H1 (cell line): Measurements from ENCODE around the gene CLUH. TPM values are rescaled to one million over a fixed set of nuclear protein-coding genes. Genes with fewer than 3 reads are reported as not detected.
A peak's percentile ranks its signal among the peaks of the same experiment; 100 is the strongest.

Experiments used
- CTCF ChIA-PET: fragments of 300-600 bp; sonication (Branson Sonifier 250); formaldehyde crosslinking; loops from one replicate; lab custom pipeline; 2021; ENCODE audit not compliant: partially characterized antibody; lab: Charles Lee
- POLR2A ChIA-PET: fragments of 300-600 bp; sonication (Branson Sonifier 250); formaldehyde crosslinking; loops from one replicate; lab custom pipeline; 2021; ENCODE audit warnings: inconsistent platforms; ENCODE audit not compliant: partially characterized antibody; lab: Charles Lee
- DNase-seq, 2 experiments: peaks; one replicate each; pipeline versions ENCODE4 v3.0.0 to v3.0.0-alpha.2; 2010 to 2022; ENCODE audit warnings: low spot score in 2 of 2, low read depth in 1 of 2, mixed read lengths in 1 of 2
- FAIRE-seq: peaks from 2 replicates; lab custom pipeline; 2011; peaks lifted over from hg19 to GRCh38; lab: Jason Lieb, UNC
- H2AFZ ChIP-seq: 2 replicates; pipeline ENCODE4 v1.8.1; 2012; ENCODE audit warnings: low read length, inconsistent platforms
- H2AK5ac ChIP-seq: 2 replicates; pipeline ENCODE4 v1.6.1; 2013; ENCODE audit warnings: low read depth, low read length
- H2BK120ac ChIP-seq: replicated peaks from 2 replicates; pipeline ENCODE3; 2013; ENCODE audit warnings: low read depth, low read length, inconsistent platforms
- H2BK12ac ChIP-seq: 2 replicates; pipeline ENCODE4 v1.6.1; 2013; ENCODE audit warnings: low read depth, low read length
- H2BK15ac ChIP-seq: 2 replicates; pipeline ENCODE4 v1.6.1; 2013; ENCODE audit warnings: low read length
- H2BK20ac ChIP-seq: 2 replicates; pipeline ENCODE4 v1.6.1; 2013; ENCODE audit warnings: low read length
- H2BK5ac ChIP-seq: 2 replicates; pipeline ENCODE4 v1.6.1; 2013; ENCODE audit warnings: low read depth, low read length
- H3K14ac ChIP-seq: 2 replicates; pipeline ENCODE4 v1.6.1; 2013; ENCODE audit warnings: inconsistent platforms; ENCODE audit not compliant: insufficient read length
- H3K18ac ChIP-seq: 2 replicates; pipeline ENCODE4 v1.6.1; 2013; ENCODE audit warnings: low read length; ENCODE audit errors: extremely low read depth
- H3K23ac ChIP-seq: 2 replicates; pipeline ENCODE4 v1.6.1; 2013; ENCODE audit warnings: inconsistent platforms; ENCODE audit not compliant: insufficient read length
- H3K23me2 ChIP-seq: 2 replicates; pipeline ENCODE4 v1.6.1; 2013; ENCODE audit warnings: low read depth, low read length
- H3K27ac ChIP-seq: 2 replicates; pipeline ENCODE4 v1.6.1; 2011; ENCODE audit warnings: low read depth, low read length, inconsistent platforms
- H3K27me3 ChIP-seq, 4 experiments: replicated peaks in 1 of 4; 1 replicate in 1 of 4; 2 replicates in 3 of 4; pipeline versions ENCODE4 v1.6.1 to v1.8.1; 2011 to 2013; ENCODE audit warnings: low read length in 3 of 4, mild to moderate bottlenecking in 3 of 4, inconsistent platforms in 2 of 4, mixed read lengths in 2 of 4, moderate library complexity in 1 of 4; ENCODE audit not compliant: control insufficient read depth in 3 of 4, insufficient read depth in 3 of 4; ENCODE audit errors: extremely low read depth in 1 of 4
- H3K36me3 ChIP-seq, 4 experiments: 2 replicates each; pipeline versions ENCODE4 v1.6.1 to v1.8.1; 2011 to 2013; ENCODE audit warnings: mild to moderate bottlenecking in 4 of 4, low read length in 3 of 4, moderate library complexity in 2 of 4, control low read depth in 1 of 4, inconsistent platforms in 1 of 4; ENCODE audit not compliant: insufficient read depth in 4 of 4, control insufficient read depth in 2 of 4
- H3K4ac ChIP-seq: replicated peaks from 2 replicates; pipeline ENCODE3; 2013; ENCODE audit warnings: low read length, low read depth, mixed read lengths, inconsistent platforms; ENCODE audit not compliant: insufficient read length
- H3K4me1 ChIP-seq, 4 experiments: replicated peaks in 1 of 4; 1 replicate in 1 of 4; 2 replicates in 3 of 4; pipeline versions ENCODE4 v1.6.1 to v1.8.1; 2011 to 2013; ENCODE audit warnings: low read length in 3 of 4, inconsistent platforms in 2 of 4, mixed read lengths in 1 of 4; ENCODE audit not compliant: insufficient read depth in 4 of 4, control insufficient read depth in 3 of 4
- H3K4me2 ChIP-seq, 2 experiments: 2 replicates each; pipeline versions ENCODE4 v1.6.1 to v1.8.1; 2011 to 2013; ENCODE audit warnings: low read depth in 2 of 2, low read length in 2 of 2, control low read depth in 1 of 2, inconsistent platforms in 1 of 2, mild to moderate bottlenecking in 1 of 2; ENCODE audit not compliant: insufficient read depth in 1 of 2
- H3K4me3 ChIP-seq, 4 experiments: fragments of 200-600, 300-600 bp in 1 of 4; sonication (generic), shearing (Covaris generic), sonication (Bioruptor Twin) in 1 of 4; 2 replicates each; pipeline versions ENCODE4 v1.5.1 to v1.8.1; 2011 to 2016; ENCODE audit warnings: low read length in 4 of 4, low read depth in 3 of 4, control low read depth in 2 of 4, inconsistent platforms in 2 of 4, mild to moderate bottlenecking in 2 of 4, mixed read lengths in 1 of 4, moderate library complexity in 1 of 4; ENCODE audit not compliant: insufficient read depth in 2 of 4; ENCODE audit errors: extremely low read depth in 1 of 4
- H3K56ac ChIP-seq: replicated peaks from 2 replicates; pipeline ENCODE3; 2013; ENCODE audit warnings: low read depth, mild to moderate bottlenecking, mixed read lengths, low read length, inconsistent platforms; ENCODE audit not compliant: insufficient read length
- H3K79me1 ChIP-seq: 2 replicates; pipeline ENCODE4 v1.6.1; 2013; ENCODE audit warnings: low read depth, low read length, control low read depth
- H3K79me2 ChIP-seq, 2 experiments: 2 replicates each; pipeline versions ENCODE4 v1.6.1 to v1.8.1; 2012 to 2013; ENCODE audit warnings: low read length in 2 of 2, mild to moderate bottlenecking in 2 of 2, inconsistent platforms in 1 of 2; ENCODE audit not compliant: insufficient read depth in 2 of 2, control insufficient read depth in 1 of 2
- H3K9ac ChIP-seq, 4 experiments: replicated peaks in 1 of 4; 1 replicate in 1 of 4; 2 replicates in 3 of 4; pipeline versions ENCODE4 v1.6.1 to v1.8.1; 2011 to 2013; ENCODE audit warnings: low read depth in 3 of 4, low read length in 3 of 4, control low read depth in 2 of 4, mild to moderate bottlenecking in 2 of 4, moderate library complexity in 2 of 4, inconsistent platforms in 1 of 4; ENCODE audit errors: extremely low read depth in 1 of 4
- H3K9me3 ChIP-seq, 2 experiments: 2 replicates each; pipeline versions ENCODE4 v1.6.1 to v1.8.1; 2012 to 2013; ENCODE audit warnings: mild to moderate bottlenecking in 2 of 2, moderate library complexity in 2 of 2, control low read depth in 1 of 2, inconsistent platforms in 1 of 2, low read depth in 1 of 2, low read length in 1 of 2, mixed read lengths in 1 of 2; ENCODE audit not compliant: insufficient read depth in 2 of 2
- H4K20me1 ChIP-seq, 2 experiments: replicated peaks in 1 of 2; 2 replicates each; pipeline versions ENCODE3 to v1.8.1; 2011 to 2013; ENCODE audit warnings: inconsistent platforms in 2 of 2, low read length in 2 of 2, mild to moderate bottlenecking in 1 of 2; ENCODE audit not compliant: insufficient read depth in 2 of 2, control insufficient read depth in 1 of 2
- H4K5ac ChIP-seq: 2 replicates; pipeline ENCODE4 v1.6.1; 2013; ENCODE audit warnings: low read length, low read depth, mixed read lengths, inconsistent platforms; ENCODE audit not compliant: insufficient read length
- H4K8ac ChIP-seq: 2 replicates; pipeline ENCODE4 v1.8.0; 2013; ENCODE audit warnings: mild to moderate bottlenecking, moderate library complexity, low read length, inconsistent platforms; ENCODE audit not compliant: insufficient read depth; ENCODE audit errors: extremely low read depth
- H4K91ac ChIP-seq: replicated peaks from 2 replicates; pipeline ENCODE3; 2013; ENCODE audit warnings: low read length, mixed read lengths, inconsistent platforms; ENCODE audit not compliant: insufficient read length
- ATF2 ChIP-seq: IDR thresholded peaks from 2 replicates; pipeline ENCODE4 v1.6.1; 2012; ENCODE audit warnings: low read length, inconsistent platforms
- CTCF ChIP-seq, 3 experiments: IDR thresholded peaks; 1 replicate in 2 of 3; 2 replicates in 1 of 3; pipeline versions ENCODE4 v1.5.1 to v1.6.1; 2011; ENCODE audit warnings: low read length in 3 of 3, mild to moderate bottlenecking in 3 of 3, inconsistent platforms in 2 of 3, low read depth in 1 of 3, moderate library complexity in 1 of 3; ENCODE audit not compliant: insufficient read depth in 1 of 3; ENCODE audit errors: control extremely low read depth in 1 of 3
- JUN ChIP-seq: IDR thresholded peaks from 2 replicates; pipeline ENCODE4 v1.6.1; 2011; ENCODE audit warnings: low read depth, mild to moderate bottlenecking, improper control_type of control experiment, low read length
- POU5F1 ChIP-seq: IDR thresholded peaks from 2 replicates; pipeline ENCODE4 v1.6.1; 2011; ENCODE audit warnings: low read depth, mild to moderate bottlenecking, low read length, moderate library complexity
- RAD21 ChIP-seq, 2 experiments: IDR thresholded peaks in 1 of 2; conservative IDR thresholded peaks in 1 of 2; 2 replicates each; pipeline ENCODE4 v1.6.1; 2011; ENCODE audit warnings: low read depth in 2 of 2, low read length in 2 of 2, improper control_type of control experiment in 1 of 2, inconsistent platforms in 1 of 2, mild to moderate bottlenecking in 1 of 2, moderate library complexity in 1 of 2
- SP2 ChIP-seq: IDR thresholded peaks from 2 replicates; pipeline ENCODE4 v1.6.1; 2012; ENCODE audit warnings: mild to moderate bottlenecking, low read length, inconsistent platforms
- WGBS, 2 experiments: shearing (Covaris generic) in 1 of 2; methylation state at CpG; one replicate each; pipeline versions ENCODE4 v1.1.6 to v1.1.7; 2013 to 2015; ENCODE audit warnings: low lambda C conversion rate in 2 of 2, mixed read lengths in 2 of 2, inconsistent platforms in 1 of 2, low coverage in 1 of 2, missing lambda C conversion rate in 1 of 2; ENCODE audit not compliant: insufficient replicate concordance in 2 of 2, insufficient coverage in 1 of 2, insufficient read length in 1 of 2; ENCODE audit errors: extremely low coverage in 1 of 2, missing lambda C conversion rate in 1 of 2; 5-methylcytosine and 5-hydroxymethylcytosine counted together
- polyA plus RNA-seq, 7 experiments: library from polyadenylated mRNA; depleted of rRNA in 3 of 7; stranded (reverse) in 5 of 7; unstranded in 2 of 7; fragments of >200 nt in 5 of 7; fragments of 200-250 nt in 2 of 7; gene quantifications; 1 replicate in 5 of 7; 2 replicates in 1 of 7; 4 replicates in 1 of 7; pipeline versions ENCODE4 v1.2.1 to v1.2.3, GENCODE V29; 2011 to 2013; ENCODE audit warnings: missing spikeins in 2 of 7, mixed read lengths in 2 of 7
- total RNA-seq: library from RNA; stranded (reverse); fragmentation: NEBNext Ultra II Directional; extraction: Animal tissue kit (Norgen Biotek cat#: 25700); gene quantifications from 2 replicates; pipeline ENCODE4 v1.2.1, GENCODE V29; 2021

The CLUH gene
- total and polyA plus RNA-seq, 2 of the 8 experiments (the other 6 are each of a cell fraction or from before 2014, with no cell fraction given): 33.6 to 98.6 TPM

- Histone ChIP-seq H2AFZ (no peak overlapping the region), H3K4me2 (no peak overlapping the region), H2BK15ac (no peak overlapping the region), H3K14ac (no peak overlapping the region), H3K9me3 (no peaks in the 10 kb centered on the region), H3K4ac (no peak overlapping the region), H3K18ac (no peak overlapping the region), H3K79me1 (peaks cover 5% of the 10 kb centered on the region), H2BK20ac (no peak overlapping the region)
- POLR2A ChIA-PET: interaction anchor here (0.9 to 1.5 kb wide), 6 partner anchors 9 to 23 kb away, joined by 3 to 6 read pairs (median 4); no protein-coding TSS in a partner anchor
- CTCF ChIA-PET: interaction anchor here (0.7 to 1.5 kb wide), 9 partner anchors 11 to 184 kb away, joined by 3 read pairs; no protein-coding TSS in a partner anchor
- TF ChIP-seq POU5F1: no peak
- TF ChIP-seq JUN: no peak
- no peak for TF ChIP-seq SP2
- no peak for TF ChIP-seq ATF2
- peak; percentile 28 to 63 (median 51) for TF ChIP-seq CTCF (IDR thresholded peaks at IDR 0.05; ENCODE audit: control extremely low read depth in 1 of 3, insufficient read depth in 1 of 3, low read depth in 1 of 3, low read length in 3 of 3)
- TF ChIP-seq RAD21 (IDR thresholded peaks at IDR 0.05 in 1 of 2, conservative IDR thresholded peaks at IDR 0.05 in 1 of 2; ENCODE audit: low read depth in 2 of 2, low read length in 2 of 2): peak; percentile 41 to 61
- TF ChIP-seq, all 59 proteins: peak for 2
- H4K20me1 ChIP-seq: peaks cover under 1 to 29% of the 10 kb centered on the region in 2 experiments
- no peak overlapping the region; a peak in 1 of 7 replicates for H3K9ac ChIP-seq
- no peak overlapping the region for H4K91ac ChIP-seq
- no peak overlapping the region for H2AK5ac ChIP-seq
- DNase-seq (no peak), FAIRE-seq (no peak)
- no peaks in the 10 kb centered on the region for H3K27me3 ChIP-seq
- no peak overlapping the region for H3K4me3 ChIP-seq
- H3K36me3 ChIP-seq: peaks cover 0 to 28% (median 18%) of the 10 kb centered on the region in 4 experiments; a peak in 7 of 8 replicates
- no peak overlapping the region for H2BK120ac ChIP-seq
- 91% methylated on average over 22 of the region's 22 CpGs; no CpG with 5 or more reads in 1 of the 2 experiments for WGBS, 2 experiments
- no peak overlapping the region for H4K5ac ChIP-seq
- no peak overlapping the region for H3K23ac ChIP-seq
- no peaks in the 10 kb centered on the region for H3K23me2 ChIP-seq
- H3K79me2 ChIP-seq: peaks cover 0 to 22% of the 10 kb centered on the region in 2 experiments; a peak in 2 of 4 replicates
- peaks cover 0 to 4% (median 3%) of the 10 kb centered on the region in 4 experiments; a peak in 5 of 7 replicates for H3K4me1 ChIP-seq
- no peak overlapping the region for H3K27ac ChIP-seq
- H2BK12ac ChIP-seq: no peak overlapping the region
- H3K56ac ChIP-seq: no peak overlapping the region
- no peak overlapping the region for H2BK5ac ChIP-seq
- H4K8ac ChIP-seq: no peak overlapping the region
Observed at GRCh38 chr17:2701996-2702741, 9.4 kb downstream of the CLUH start.
